ENCODE measurements around the gene ACTRT1.

DNA sequence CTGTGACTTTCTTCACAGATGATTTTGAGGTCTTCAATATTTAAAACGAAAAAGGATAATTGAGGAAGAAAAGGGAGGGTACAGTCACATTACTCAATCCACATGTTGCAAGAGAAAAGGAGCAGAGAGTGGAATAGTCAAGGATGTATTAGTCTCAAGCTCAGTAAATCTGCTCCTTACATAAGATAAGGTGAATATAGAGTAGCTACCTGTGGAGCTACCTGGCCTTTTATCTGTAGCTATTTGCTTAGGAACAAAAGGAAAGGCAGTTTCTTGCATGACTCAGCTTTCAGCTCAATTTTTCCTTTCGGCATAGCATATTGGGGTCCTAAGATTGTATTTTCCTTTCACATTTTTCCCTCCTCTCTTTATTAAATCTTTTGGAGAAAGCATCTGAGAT, 26.3 kb upstream of the ACTRT1 start:
- TF ChIP-seq, protein P1, sequence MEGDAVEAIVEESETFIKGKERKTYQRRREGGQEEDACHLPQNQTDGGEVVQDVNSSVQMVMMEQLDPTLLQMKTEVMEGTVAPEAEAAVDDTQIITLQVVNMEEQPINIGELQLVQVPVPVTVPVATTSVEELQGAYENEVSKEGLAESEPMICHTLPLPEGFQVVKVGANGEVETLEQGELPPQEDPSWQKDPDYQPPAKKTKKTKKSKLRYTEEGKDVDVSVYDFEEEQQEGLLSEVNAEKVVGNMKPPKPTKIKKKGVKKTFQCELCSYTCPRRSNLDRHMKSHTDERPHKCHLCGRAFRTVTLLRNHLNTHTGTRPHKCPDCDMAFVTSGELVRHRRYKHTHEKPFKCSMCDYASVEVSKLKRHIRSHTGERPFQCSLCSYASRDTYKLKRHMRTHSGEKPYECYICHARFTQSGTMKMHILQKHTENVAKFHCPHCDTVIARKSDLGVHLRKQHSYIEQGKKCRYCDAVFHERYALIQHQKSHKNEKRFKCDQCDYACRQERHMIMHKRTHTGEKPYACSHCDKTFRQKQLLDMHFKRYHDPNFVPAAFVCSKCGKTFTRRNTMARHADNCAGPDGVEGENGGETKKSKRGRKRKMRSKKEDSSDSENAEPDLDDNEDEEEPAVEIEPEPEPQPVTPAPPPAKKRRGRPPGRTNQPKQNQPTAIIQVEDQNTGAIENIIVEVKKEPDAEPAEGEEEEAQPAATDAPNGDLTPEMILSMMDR (IDR thresholded peaks at IDR 0.05; ENCODE audit: poor library complexity): no peak
- TF ChIP-seq EZH2 (IDR thresholded peaks at IDR 0.05; ENCODE audit: borderline replicate concordance) (no peak), EZH2phosphoT487 (IDR thresholded peaks at IDR 0.05; ENCODE audit: low read depth, severe bottlenecking, unreplicated experiment) (no peak)
